ENCODE measurements around the gene BUD31. TPM values are rescaled to one million over a fixed set of nuclear protein-coding genes. Genes with fewer than 3 reads are reported as not detected.
A peak's percentile ranks its signal among the peaks of the same experiment; 100 is the strongest.

Gene BUD31
- total and polyA plus RNA-seq, 2 of the 4 experiments (the other 2 are of a cell fraction): 72.6 to 97.2 TPM

DNA sequence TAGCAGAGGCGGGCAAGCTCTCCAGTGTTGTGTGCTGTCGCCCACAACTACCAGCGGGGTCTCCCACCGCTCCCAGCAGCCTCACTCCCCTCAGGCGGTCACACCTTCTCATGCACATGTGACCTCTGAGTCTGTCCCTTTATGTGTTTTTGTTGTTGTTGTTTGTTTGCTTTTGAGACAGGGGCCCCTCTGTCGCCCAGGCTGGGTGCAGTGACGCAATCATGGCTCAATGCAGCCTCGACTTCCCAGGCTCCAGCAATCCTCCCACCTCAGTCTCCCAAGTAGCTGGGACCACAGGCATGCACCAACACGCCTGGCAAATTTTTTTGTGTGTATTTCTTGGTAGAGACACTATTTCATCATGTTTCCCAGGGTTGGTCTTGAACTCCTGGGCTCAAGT, 31.4 kb downstream of the BUD31 start:
- peaks cover 29 to 60% of the 10 kb centered on the region in 2 experiments for H3K79me1 ChIP-seq (ENCODE audit: low read depth in 1 of 2, low read length in 2 of 2)
- H3K56ac ChIP-seq (ENCODE audit: extremely low read depth, insufficient read depth, low read length): no peak overlapping the region
- peak overlapping the region; percentile 19 for H2AK9ac ChIP-seq (replicated peaks; ENCODE audit: low read depth, low read length, poor library complexity)
- H3K9me3 ChIP-seq (ENCODE audit: control insufficient read depth, insufficient read depth, low read length): no peaks in the 10 kb centered on the region
- H2AFZ ChIP-seq (replicated peaks; ENCODE audit: low read length, poor library complexity): no peak overlapping the region
- DNase-seq (peak; percentile 18), ATAC-seq (ENCODE audit: low read depth) (no peak)
- H2AK5ac ChIP-seq (ENCODE audit: low read depth, low read length): no peak overlapping the region
- H3K18ac ChIP-seq (ENCODE audit: low read depth, low read length): no peak overlapping the region
- H3K9me1 ChIP-seq (ENCODE audit: insufficient read depth, low read length): 0 out of 2 replicates have a peak, but pooled peaks cover 10% of the 10 kb centered on the region
- no peak overlapping the region for H2BK120ac ChIP-seq (ENCODE audit: low read depth, low read length)
- no TSS peak for BruUV-seq (replicated peaks)
- H3K4me3 ChIP-seq (ENCODE audit: insufficient read depth, low read depth, low read length): peak overlapping the region; percentile 85
- peaks cover 16% of the 10 kb centered on the region for H4K20me1 ChIP-seq (ENCODE audit: insufficient read depth, low read length)
- TF ChIP-seq SMC3 (IDR thresholded peaks at IDR 0.05; ENCODE audit: low read depth, low read length): no peak
- TF ChIP-seq, protein P1, sequence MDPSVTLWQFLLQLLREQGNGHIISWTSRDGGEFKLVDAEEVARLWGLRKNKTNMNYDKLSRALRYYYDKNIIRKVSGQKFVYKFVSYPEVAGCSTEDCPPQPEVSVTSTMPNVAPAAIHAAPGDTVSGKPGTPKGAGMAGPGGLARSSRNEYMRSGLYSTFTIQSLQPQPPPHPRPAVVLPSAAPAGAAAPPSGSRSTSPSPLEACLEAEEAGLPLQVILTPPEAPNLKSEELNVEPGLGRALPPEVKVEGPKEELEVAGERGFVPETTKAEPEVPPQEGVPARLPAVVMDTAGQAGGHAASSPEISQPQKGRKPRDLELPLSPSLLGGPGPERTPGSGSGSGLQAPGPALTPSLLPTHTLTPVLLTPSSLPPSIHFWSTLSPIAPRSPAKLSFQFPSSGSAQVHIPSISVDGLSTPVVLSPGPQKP (IDR thresholded peaks at IDR 0.05; ENCODE audit: borderline replicate concordance, low read depth, low read length): no peak
- TF ChIP-seq CEBPB (IDR thresholded peaks at IDR 0.05; ENCODE audit: low read depth, low read length): peak; percentile 81
- TF ChIP-seq, protein P2, sequence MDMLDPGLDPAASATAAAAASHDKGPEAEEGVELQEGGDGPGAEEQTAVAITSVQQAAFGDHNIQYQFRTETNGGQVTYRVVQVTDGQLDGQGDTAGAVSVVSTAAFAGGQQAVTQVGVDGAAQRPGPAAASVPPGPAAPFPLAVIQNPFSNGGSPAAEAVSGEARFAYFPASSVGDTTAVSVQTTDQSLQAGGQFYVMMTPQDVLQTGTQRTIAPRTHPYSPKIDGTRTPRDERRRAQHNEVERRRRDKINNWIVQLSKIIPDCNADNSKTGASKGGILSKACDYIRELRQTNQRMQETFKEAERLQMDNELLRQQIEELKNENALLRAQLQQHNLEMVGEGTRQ (IDR thresholded peaks at IDR 0.05; ENCODE audit: low read depth, low read length): no peak
- no peak for TF ChIP-seq MXI1 (IDR thresholded peaks at IDR 0.05; ENCODE audit: borderline replicate concordance, low read depth, low read length)
- no peak for TF ChIP-seq RAD21 (IDR thresholded peaks at IDR 0.05; ENCODE audit: low read length)
- TF ChIP-seq MAFK (IDR thresholded peaks at IDR 0.05; ENCODE audit: low read depth, low read length): no peak
- H3K4ac ChIP-seq (ENCODE audit: low read depth, low read length): peak overlapping the region; percentile 20; the same call in 1 of the 2 replicates
- peak overlapping the region; percentile 76; the same call in 1 of the 2 replicates for H3K9ac ChIP-seq (ENCODE audit: low read depth, low read length)
- intact Hi-C loops (cut with micrococcal nuclease) (no loop called here), dilution Hi-C loops (cut with HindIII; ENCODE audit: low sequenced_read_pairs, unreplicated experiment) (no loop called here), in situ Hi-C loops (cut with MboI; ENCODE audit: low sequenced_read_pairs) (no loop called here)
- H2BK15ac ChIP-seq (ENCODE audit: low read depth, low read length): no peak overlapping the region
- peak overlapping the region in 1 of 2 experiments; percentile 10; a peak in 1 of 4 replicates for H4K8ac ChIP-seq (ENCODE audit: low read depth in 2 of 2, low read length in 2 of 2)
- POLR2A ChIA-PET (ENCODE audit: unreplicated experiment): no interaction called here
- H3K36me3 ChIP-seq (ENCODE audit: control insufficient read depth, insufficient read depth, low read length): peaks cover 14% of the 10 kb centered on the region
- peaks cover 6% of the 10 kb centered on the region for H3K4me1 ChIP-seq (ENCODE audit: control insufficient read depth, insufficient read depth, low read length)
- peak overlapping the region; percentile 34; the same call in 1 of the 2 replicates for H3K14ac ChIP-seq (replicated peaks; ENCODE audit: low read depth, low read length)
- CTCF ChIA-PET: no interaction called here
- H3K4me2 ChIP-seq (ENCODE audit: low read depth, low read length): peak overlapping the region; percentile 89
- no peaks in the 10 kb centered on the region for H3K27me3 ChIP-seq (ENCODE audit: control insufficient read depth, insufficient read depth, low read length)
- H2BK20ac ChIP-seq (ENCODE audit: low read depth, low read length): no peak overlapping the region
- peak overlapping the region; percentile 47; the same call in 1 of the 2 replicates for H3K27ac ChIP-seq (ENCODE audit: insufficient read depth, low read length)
- H4K5ac ChIP-seq (ENCODE audit: low read depth, low read length): no peak overlapping the region
- H3K23ac ChIP-seq (ENCODE audit: low read depth, low read length): peak overlapping the region; percentile 63; the same call in 1 of the 2 replicates
- H4K91ac ChIP-seq (ENCODE audit: insufficient read depth, low read depth, low read length): no peak overlapping the region
- no CpG with 5 or more reads among the region's 9 CpGs for WGBS, 2 experiments (ENCODE audit: extremely low coverage in 2 of 2, insufficient read length in 1 of 2)
- H2BK5ac ChIP-seq (ENCODE audit: low read depth, low read length, poor library complexity, severe bottlenecking): peak overlapping the region; percentile 3

Measured in IMR-90 (cell line).